ENCODE results near the gene CAPN2.

CAPN2 gene

GRCh38 chr1:223702735-223703667 is 9.3 kb upstream of the CAPN2 start:
- DNase-seq (ENCODE audit: low read depth in 2 of 2), result no peak

DNA sequence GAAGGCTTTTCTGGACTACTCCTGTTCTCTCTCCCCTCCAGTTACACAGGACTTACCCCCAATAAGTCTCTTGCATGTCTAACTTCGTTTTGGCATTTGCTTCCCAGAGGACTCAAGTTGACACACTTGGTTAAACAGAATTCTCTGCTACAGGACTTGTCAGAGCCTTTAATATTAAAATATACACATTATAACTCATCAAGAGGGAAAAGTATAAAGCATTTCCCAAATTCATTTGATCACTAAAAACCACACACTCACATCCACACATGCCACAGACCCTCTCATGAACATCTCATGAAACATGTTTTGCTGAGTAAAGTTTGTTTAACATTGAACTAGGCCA is 8.7 kb upstream of the CAPN2 start:
- no peak for DNase-seq (ENCODE audit: low read depth in 2 of 2)

DNA sequence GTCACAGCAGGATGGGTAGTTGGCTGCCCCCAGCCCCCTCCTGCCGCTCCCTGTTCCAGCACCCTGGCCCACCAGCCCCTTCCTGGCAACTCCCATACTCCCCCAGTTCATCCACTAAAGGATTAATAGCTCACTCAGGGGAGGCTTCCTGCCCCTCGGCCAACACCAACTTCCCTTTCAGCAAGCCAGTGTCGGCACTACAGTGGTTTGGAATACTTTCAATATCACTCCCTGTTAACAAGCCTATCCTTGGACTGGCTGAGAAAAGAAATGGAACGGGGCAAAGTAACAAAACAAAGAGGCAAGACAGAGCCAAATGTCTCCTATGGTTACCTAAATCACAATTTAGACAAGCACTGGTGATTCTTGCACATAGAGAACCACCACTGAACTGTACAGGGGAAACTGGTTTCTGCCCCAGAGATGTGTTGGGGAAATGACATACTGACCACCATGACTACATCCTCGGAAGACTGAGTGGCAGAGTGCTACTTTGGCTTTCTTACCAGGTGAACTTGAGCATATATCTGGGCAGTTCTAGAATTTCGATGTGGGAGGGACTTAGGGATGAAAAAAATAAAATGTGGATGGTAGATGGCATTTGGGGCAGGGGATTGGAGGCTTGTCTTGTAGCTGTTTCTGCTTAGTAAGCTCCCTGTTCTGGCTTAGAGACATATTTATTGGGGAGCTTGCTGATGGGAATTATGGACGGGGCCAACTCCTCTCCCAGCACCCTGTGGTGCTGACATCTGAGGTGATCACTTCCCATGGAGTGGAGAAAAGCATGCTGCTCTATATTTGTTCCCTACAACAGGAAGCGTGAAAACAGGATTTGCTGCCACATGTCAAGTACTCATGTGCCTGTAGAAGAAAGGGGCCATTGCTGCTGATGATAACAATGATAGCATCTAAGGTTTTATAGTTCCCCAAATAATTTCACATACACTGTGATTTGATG is 7.1 kb upstream of the CAPN2 start:
- no peak for DNase-seq (ENCODE audit: low read depth in 2 of 2)

GRCh38 chr1:223706077-223706973 is 6.0 kb upstream of the CAPN2 start:
- peak; percentile 90 to 93 for DNase-seq (ENCODE audit: low read depth in 2 of 2)

DNA sequence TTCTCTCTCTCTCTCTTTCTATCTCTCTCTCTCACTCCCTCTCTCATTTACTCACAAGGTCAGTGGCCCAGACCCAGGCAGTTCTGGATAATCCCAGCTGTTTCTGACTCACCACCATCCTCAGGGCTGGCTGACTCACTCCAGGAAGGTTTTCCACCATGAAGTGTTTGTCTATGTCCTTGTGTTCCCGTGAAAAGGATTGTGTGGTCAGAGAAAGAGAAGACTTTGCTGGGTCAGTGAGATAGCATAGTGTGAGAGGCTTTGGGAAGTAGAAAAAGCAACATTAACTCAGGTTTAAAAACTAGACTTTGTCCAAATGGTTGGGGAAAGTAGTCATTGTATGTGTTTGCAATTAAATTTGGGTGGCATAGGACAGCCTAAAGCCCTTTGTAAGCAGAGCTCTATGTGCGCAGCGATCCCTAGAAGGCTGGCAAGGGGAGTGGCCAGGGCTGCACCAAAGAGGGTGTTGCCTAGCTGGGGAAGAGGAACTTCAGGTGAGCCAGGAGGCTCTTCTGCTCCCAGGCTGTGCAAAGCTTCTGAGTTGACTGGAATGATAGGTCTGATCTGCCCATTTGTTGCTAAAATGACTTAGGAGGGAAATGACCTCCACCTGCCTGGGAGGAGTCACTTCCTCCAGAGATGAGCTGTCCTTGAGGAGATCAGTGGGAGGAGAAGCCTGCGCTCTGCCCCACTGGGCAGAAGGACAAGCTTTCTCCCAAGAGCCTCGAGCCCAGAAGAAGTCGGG is 4.9 kb upstream of the CAPN2 start:
- peak; percentile 80 to 81 for DNase-seq (ENCODE audit: low read depth in 2 of 2)

DNA sequence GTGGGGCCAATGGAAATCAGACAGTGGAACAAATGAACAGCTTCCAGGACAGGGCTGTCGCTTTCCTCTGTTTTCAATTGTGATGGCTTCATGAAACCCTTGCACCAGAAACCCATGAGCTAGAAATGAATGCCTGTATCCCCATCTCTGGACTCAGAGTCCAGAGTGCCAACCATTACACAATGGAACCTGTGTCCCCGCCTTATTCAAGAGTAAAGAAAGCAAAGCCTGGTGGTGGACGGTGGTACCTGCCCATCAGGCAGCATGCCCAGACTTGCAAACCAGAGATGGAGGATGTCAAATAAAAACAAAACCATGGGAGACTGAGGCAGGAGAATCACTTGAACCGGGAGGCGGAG is 4.4 kb upstream of the CAPN2 start:
- DNase-seq (ENCODE audit: low read depth in 2 of 2), result no peak

GRCh38 chr1:223708651-223709268 is 3.6 kb upstream of the CAPN2 start:
- no peak for DNase-seq (ENCODE audit: low read depth in 2 of 2)

DNA sequence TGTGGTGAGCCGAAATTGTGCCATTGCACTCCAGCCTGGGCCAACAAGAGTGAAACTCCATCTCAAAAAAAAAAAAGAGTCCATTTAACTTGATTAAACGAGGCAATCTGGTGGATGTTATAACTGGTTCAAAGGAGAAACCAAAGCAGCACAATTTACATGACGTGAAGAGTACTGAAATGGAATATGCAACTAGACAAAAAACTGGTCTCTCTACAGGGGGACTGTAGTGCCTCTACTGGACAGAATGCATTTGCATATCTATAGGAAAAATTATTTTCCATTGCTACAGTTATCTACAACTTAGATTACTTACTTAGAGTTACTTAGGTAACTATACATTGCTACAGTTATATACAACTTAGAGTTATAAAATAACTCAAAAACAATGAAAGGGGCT is 2.7 kb upstream of the CAPN2 start:
- DNase-seq (ENCODE audit: low read depth in 2 of 2), result no peak

DNA sequence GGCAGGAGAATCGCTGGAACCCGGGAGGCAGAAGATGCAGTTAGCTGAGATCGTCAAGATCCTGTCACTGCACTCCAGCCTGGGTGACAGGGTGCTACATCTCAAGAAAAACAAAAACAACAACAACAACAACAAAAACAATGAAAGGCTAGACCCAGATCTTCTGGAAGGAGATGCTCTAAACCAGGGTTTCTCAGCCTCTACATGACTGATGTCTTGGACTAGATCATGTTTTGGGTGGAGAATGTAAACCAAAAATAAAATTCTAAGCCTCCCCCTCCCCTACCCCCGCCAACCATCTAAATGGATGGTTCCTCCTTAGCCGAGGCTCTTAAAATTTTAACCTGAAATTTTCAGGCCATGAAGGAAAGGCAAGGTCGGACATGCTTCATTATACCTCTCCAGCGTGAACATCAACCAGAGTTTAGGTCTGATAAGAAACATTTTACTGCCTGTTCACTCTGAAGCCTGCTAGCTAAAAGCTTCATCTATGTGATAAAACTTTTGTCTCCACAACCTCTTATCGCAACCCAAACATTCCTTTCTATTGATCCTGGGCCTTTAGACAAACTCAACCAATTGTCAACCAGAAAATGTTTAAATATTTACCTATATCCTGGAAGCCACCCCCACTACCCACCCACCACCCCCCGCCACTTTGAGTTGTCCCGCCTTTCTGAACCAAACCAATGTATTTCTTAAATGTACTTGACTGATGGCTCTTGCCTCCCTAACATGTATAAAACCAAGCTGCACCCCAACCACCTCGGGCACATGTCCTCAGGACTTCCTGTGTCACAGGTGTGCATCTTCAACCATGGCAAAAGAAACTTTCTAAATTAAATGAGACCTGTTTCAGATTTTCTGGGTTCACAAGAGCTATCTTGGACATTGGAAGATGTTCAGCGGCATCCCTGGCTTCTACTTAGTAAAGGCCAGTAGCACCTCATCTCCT is 1.9 kb upstream of the CAPN2 start:
- no peak for DNase-seq (ENCODE audit: low read depth in 2 of 2)

DNA sequence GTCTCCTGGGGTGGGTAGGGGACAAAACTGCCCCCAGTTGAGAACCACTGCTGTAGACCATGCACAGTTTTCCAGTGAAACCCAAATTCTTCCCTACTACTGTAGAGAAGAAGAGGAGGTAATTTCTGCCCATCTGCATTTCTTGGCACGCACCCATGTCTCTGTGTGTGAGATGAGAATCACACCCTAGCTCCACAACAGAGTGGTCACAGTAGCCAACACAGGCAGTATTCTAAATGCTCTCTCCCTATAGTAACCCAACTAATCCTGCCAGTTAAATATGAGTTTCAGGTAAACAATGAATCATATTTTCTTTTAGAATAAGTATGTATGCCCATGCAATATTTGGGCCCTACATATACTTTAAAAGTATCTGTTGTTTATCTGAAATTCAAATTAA is 1.2 kb upstream of the CAPN2 start:
- DNase-seq (ENCODE audit: low read depth in 2 of 2), result no peak

DNA sequence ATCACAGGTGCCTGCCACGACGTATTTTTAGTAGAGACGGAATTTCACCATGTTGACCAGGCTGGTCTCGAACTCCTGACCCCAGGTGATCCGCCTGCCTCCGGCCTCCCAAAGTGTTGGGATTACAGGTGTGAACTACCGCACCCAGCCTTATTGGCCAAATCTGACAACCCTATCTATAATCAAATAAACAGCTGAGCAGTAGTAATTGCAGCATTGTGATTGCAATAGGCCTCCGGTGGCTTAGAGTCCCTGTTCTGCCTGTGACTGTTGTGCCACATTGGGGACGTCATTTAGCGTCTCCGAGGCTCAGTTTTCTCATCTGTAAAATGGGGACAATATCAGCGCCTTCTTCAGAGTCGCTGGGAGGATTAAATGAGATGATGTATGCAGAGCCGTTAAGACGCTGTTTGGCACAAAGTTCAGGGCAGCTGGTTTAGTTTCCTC is 569 bp upstream of the CAPN2 start:
- no peak for DNase-seq (ENCODE audit: low read depth in 2 of 2)

DNA sequence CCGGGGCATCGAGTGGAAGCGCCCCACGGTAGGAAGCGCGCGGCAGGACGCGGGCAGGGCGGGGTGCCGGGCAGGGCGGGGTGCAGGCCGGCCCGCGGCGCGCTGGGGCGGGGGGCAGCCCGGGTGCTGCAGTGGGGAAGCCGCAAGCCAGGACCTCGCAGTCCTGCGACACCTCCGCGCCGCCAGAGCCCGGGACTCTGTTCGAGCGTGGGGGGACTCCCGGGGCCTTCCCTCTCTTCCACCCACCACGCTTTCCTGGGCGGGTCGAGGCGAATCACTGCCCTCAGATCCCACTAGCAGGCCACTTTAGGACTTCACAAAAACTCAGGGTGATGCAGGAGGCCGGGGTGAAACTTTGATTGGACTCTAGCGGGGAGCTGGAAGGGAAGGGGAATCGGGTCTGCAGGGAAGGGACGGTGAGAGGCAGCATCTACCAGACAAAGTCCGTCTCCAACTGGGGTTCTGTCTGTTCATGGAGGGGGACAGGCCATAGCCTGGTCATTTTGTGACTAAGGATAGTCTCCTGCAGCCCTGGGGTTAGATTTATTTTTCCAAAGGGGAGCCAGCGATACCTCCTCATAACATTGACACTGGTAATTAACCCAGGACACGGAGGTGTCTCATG is 623 bp downstream of the CAPN2 start:
- no peak for DNase-seq (ENCODE audit: low read depth in 2 of 2)

DNA sequence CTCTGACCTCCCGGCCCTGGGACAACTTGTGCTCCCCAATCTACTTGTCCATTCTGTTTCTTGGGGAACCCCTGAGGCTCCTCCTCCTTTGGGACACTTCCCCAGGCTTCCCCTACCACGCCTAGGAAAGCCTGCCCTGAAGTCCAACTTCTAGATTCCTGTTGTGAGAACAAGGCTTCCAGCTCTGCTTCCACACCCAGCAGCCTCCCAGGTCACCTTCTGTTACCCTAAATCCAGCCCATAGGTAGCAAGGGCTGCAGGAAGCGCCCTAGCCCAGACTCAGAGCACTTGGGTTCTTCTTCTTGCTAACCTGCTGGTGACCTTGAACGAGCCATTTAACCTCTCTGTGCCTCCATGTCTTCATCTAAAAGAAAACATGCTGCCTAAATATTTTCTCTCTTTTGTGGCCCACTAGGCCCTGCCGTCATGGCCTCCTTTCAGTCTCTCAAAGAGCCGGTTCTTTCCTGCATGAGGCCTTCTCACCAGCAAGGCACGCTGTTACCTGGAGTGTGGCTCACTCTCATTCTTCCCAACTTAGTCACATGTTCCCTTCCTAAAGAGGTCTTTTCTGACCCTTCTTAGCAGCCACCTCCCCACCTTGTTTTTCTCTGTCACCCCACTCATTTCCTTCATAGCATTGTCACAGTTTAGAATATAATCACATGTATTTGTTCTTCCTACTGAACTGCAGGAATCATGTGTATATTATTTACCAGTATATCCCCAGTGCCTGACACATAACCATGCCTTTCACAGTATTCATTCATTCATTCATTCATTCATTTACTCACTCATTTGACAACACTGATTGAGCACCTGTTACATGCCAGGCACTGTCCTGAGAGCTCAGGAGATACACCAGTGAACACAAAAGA is 1.4 kb downstream of the CAPN2 start:
- DNase-seq (ENCODE audit: low read depth in 2 of 2), result no peak

DNA sequence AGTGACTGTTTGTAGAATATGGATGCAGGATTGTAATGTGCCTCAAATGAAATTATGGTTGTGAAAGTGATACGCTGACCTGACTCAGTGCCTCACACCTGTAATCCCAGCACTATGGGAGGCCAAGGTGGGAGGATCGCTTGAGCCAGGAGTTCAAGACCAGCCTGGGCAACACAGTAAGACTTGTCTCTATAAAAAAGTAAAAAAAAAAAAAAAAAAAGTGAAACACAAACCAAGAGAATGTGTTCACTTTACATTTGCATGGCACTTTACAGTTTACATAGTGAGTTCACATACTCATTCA is 2.0 kb downstream of the CAPN2 start:
- no peak for DNase-seq (ENCODE audit: low read depth in 2 of 2)

DNA sequence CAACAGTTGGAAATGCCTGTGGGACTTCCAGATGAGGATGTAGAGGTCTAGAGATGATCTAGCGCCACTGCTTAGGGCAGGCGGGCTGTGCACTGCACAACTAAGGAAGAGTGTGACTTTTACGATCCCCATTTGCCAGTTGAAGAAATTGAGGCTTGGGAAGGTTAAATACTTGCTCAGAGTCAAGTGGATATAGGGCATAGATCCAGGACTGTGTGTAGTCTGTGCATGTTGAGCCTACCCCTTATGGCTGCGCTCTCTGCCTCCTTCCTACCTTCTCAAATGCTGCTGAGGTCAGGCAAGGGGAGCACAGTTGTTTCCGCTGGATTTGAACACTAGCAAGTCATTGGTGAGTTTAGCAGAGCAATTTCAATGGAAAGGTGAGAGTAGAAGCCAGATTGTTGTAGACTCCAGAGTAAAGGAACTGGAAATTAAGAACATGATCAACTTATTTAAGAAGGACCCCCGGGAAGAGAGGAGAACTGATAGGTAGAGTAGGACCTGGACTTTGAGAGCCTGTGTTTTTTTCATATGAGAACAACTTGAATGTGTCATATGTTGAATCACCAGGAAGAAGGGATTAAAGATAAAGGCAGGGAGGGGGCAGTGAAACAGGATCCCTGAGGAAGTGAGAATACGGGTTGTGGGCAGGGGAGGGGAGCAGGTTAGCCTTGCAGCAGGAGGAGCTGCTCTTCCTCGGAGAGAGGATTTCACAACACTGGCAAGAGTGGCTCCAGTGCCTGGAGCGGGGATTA is 2.7 kb downstream of the CAPN2 start:
- DNase-seq (ENCODE audit: low read depth in 2 of 2), result no peak

DNA sequence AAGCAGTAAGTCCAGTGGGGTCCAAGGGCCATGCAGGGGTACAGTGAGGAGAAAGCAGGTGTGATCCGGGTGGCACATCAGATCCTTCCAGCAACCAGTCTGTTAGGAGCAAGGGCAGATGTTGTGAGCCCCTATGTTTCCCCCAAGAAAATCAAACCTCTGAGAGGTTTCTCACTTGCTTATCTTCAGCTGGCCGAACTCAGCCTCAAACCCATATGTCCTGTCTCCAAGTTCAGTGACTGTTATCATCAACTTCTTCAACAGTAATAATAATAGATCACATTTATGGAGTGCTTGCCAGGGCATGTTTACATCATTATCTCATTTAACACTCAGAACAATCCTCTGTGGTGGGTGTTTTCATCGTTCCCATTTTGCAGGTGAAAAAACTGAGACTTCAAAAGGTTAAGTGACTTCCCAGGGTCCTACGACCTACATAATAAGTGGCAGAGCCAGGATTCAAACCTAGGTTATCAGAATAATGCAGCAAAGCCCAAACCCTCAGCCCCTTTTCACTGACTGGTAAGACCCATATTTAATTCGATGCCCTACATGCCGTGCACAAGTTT is 3.3 kb downstream of the CAPN2 start:
- no peak for DNase-seq (ENCODE audit: low read depth in 2 of 2)

GRCh38 chr1:223716302-223716862 is 4.0 kb downstream of the CAPN2 start:
- no peak for DNase-seq (ENCODE audit: low read depth in 2 of 2)
